GM23248 (cell line): ENCODE data around the gene CHRNB1.

ENCODE experiments used
- EZH2 ChIP-seq: fragments of 200-600 bp; sonication (generic); IDR thresholded peaks from 2 replicates; pipeline ENCODE4 v1.6.1; 2018; ENCODE audit warnings: antibody characterized with exemption, mild to moderate bottlenecking; ENCODE audit not compliant: insufficient read depth, poor library complexity, severe bottlenecking
- EZH2phosphoT487 ChIP-seq: fragments of 200-600 bp; sonication (generic); IDR thresholded peaks from 2 replicates; pipeline ENCODE4 v1.6.1; 2018; ENCODE audit warnings: antibody characterized with exemption, moderate library complexity, mild to moderate bottlenecking, low read depth; ENCODE audit not compliant: insufficient read depth

- TF ChIP-seq EZH2phosphoT487 (no peak), EZH2 (no peak)
Observed at GRCh38 chr17:7443499-7444485, 1.1 kb upstream of the CHRNB1 start.
